ENCODE results near the gene IL19.

DNA sequence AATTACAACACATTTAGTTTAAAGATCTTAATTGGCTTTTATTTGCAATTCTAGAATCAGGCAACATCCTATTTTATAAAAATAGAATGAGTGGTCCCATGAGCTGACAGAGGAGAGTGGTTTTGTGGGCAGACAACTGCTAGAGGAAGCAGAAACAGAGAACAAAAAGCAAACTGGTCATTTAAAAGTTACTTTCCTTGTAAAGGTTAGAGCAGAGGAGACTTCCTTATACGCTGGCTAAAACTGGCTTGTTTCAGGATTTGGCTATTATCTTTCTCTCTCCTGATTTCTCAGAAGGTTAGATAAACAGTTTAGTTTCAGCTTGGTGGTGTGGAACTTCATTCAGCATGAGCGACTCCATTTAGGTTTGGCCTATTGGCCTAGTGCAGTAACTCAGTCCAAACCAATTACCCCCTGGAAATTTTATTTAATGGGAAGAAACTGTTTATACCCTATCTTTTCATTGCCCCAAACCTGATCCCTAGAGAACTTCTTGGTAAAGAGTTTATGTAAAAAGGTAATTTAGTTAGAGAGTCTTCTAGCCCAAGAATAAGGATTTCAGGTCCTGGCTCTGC, 62.6 kb downstream of the IL19 start:
- TF ChIP-seq, protein P1, sequence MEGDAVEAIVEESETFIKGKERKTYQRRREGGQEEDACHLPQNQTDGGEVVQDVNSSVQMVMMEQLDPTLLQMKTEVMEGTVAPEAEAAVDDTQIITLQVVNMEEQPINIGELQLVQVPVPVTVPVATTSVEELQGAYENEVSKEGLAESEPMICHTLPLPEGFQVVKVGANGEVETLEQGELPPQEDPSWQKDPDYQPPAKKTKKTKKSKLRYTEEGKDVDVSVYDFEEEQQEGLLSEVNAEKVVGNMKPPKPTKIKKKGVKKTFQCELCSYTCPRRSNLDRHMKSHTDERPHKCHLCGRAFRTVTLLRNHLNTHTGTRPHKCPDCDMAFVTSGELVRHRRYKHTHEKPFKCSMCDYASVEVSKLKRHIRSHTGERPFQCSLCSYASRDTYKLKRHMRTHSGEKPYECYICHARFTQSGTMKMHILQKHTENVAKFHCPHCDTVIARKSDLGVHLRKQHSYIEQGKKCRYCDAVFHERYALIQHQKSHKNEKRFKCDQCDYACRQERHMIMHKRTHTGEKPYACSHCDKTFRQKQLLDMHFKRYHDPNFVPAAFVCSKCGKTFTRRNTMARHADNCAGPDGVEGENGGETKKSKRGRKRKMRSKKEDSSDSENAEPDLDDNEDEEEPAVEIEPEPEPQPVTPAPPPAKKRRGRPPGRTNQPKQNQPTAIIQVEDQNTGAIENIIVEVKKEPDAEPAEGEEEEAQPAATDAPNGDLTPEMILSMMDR (conservative IDR thresholded peaks at IDR 0.05; ENCODE audit: low read length): no peak
- TF ChIP-seq EZH2phosphoT487 (IDR thresholded peaks at IDR 0.05; ENCODE audit: borderline replicate concordance, low read depth, low read length): no peak

Data from OCI-LY7 (cell line).